H1 (cell line): ENCODE data around the gene DENND2D.

Experiments
- CEBPB ChIP-seq: IDR thresholded peaks from 2 replicates; pipeline ENCODE4 v1.6.1; 2012; ENCODE audit warnings: low read depth, low read length
- CHD2 ChIP-seq: IDR thresholded peaks from 2 replicates; pipeline ENCODE4 v1.6.1; 2012; ENCODE audit warnings: low read length, improper control_type of control experiment
- EZH2 ChIP-seq: fragments of 200-600 bp; sonication (generic); IDR thresholded peaks from 2 replicates; pipeline ENCODE4 v1.7.1; 2012; ENCODE audit warnings: low read depth, mild to moderate bottlenecking, moderate library complexity, low read length, inconsistent platforms; ENCODE audit not compliant: severe bottlenecking
- FOSL1 ChIP-seq: IDR thresholded peaks from 2 replicates; pipeline ENCODE4 v1.6.1; 2011; ENCODE audit warnings: mild to moderate bottlenecking, low read depth, low read length, moderate library complexity; ENCODE audit not compliant: insufficient read depth
- RFX5 ChIP-seq: IDR thresholded peaks from 2 replicates; pipeline ENCODE4 v1.6.1; 2011; ENCODE audit warnings: low read depth, low read length, improper control_type of control experiment, borderline replicate concordance
- TF ChIP-seq, protein P1 (sequence below), 3 experiments: IDR thresholded peaks; 1 replicate in 2 of 3; 2 replicates in 1 of 3; pipeline versions ENCODE4 v1.5.1 to v1.6.1; 2011; ENCODE audit warnings: low read length in 3 of 3, mild to moderate bottlenecking in 3 of 3, inconsistent platforms in 2 of 3, low read depth in 1 of 3, moderate library complexity in 1 of 3; ENCODE audit not compliant: insufficient read depth in 1 of 3; ENCODE audit errors: control extremely low read depth in 1 of 3

DNA sequence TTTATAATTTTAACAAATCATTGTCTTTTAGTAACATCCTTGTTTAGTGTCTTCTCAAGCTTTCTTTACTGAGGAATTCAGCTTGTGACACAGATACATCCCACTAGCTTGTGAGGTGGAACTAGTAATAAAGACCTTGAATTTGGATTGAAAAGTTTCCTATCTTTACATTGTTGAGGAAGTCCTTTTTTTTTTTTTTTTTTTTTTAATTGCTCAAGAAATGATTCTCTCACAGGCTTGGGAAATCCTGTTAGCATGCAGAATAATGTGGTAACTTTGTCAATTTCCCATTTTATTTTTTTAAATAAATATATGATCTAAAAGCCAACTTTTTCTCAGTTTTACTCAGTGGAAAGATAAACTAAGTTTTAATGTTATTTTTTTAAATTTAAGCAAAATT is 15.8 kb downstream of the DENND2D start:
- TF ChIP-seq RFX5, result no peak
- TF ChIP-seq CHD2, result no peak
- no peak for TF ChIP-seq FOSL1
- TF ChIP-seq, protein P1, sequence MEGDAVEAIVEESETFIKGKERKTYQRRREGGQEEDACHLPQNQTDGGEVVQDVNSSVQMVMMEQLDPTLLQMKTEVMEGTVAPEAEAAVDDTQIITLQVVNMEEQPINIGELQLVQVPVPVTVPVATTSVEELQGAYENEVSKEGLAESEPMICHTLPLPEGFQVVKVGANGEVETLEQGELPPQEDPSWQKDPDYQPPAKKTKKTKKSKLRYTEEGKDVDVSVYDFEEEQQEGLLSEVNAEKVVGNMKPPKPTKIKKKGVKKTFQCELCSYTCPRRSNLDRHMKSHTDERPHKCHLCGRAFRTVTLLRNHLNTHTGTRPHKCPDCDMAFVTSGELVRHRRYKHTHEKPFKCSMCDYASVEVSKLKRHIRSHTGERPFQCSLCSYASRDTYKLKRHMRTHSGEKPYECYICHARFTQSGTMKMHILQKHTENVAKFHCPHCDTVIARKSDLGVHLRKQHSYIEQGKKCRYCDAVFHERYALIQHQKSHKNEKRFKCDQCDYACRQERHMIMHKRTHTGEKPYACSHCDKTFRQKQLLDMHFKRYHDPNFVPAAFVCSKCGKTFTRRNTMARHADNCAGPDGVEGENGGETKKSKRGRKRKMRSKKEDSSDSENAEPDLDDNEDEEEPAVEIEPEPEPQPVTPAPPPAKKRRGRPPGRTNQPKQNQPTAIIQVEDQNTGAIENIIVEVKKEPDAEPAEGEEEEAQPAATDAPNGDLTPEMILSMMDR (IDR thresholded peaks at IDR 0.05; ENCODE audit: control extremely low read depth in 1 of 3, insufficient read depth in 1 of 3, low read depth in 1 of 3, low read length in 3 of 3), result no peak
- no peak for TF ChIP-seq EZH2
- TF ChIP-seq CEBPB, result no peak
